Measurements from ENCODE around the gene TSPAN3.

TSPAN3 gene

DNA sequence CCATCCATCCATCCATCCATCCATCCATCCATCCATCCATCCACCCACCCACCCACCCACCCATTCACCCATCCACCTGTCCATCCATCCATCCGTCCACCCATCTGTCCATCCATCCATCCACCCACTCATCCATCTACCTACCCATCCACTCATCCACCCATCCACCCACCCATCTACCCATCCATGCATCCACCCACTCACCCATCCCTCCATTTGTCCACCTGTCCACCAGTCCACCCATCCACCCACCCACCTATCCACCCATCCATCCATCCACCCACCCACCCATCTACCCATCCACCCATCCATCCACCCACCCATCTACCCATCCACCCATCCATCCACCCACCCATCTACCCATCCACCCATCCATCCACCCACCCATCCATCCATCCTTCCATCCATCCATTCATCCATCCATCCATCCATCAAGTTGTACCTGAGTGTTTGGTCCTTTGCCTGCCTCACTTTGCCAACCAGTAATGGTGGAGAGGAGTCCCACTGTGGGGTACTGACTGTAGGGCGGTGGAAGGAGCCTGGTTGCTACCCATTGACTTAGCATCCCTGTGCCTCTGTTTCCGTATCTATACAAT lies 58.7 kb downstream of the TSPAN3 start:
- no peak overlapping the region for H3K23ac ChIP-seq (ENCODE audit: low read depth, low read length, poor library complexity)
- H3K36me3 ChIP-seq (replicated peaks in 1 of 2; ENCODE audit: control insufficient read depth in 2 of 2, insufficient read depth in 2 of 2, low read length in 2 of 2) = no peaks in the 10 kb centered on the region
- WGBS, 2 donors (ENCODE audit: extremely low coverage in 2 of 2, insufficient read length in 2 of 2, insufficient replicate concordance in 1 of 2) = 100% methylated on average over 1 of the region's 3 CpGs; no CpG with 5 or more reads in 1 of the 2 donors

DNA sequence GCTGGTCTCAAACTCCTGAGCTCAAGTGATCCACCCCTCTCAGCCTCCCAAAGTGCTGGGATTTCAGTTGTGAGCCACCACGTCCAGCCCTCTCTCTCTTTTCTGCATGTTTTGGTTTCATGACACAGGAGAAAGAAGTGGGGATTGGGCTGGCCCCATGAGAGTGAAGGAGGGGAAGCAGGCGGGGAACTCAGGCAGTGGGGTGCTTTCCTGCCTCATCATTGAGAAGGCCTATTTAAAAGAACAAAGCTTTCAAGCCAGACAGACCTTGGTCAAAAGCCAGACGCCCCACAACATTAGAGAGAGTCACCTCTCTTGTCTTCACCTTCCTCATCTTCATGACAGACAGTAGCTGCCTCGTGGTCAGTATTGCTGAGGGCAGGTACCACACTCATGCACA lies 60.1 kb downstream of the TSPAN3 start:
- H2BK120ac ChIP-seq (ENCODE audit: low read depth, low read length) = no peak overlapping the region
- no CpG with 5 or more reads among the region's 4 CpGs for WGBS, 2 donors (ENCODE audit: extremely low coverage in 2 of 2, insufficient read length in 2 of 2, insufficient replicate concordance in 1 of 2)
- no peaks in the 10 kb centered on the region for H3K4me1 ChIP-seq (ENCODE audit: control insufficient read depth in 2 of 2, insufficient read depth in 1 of 2, low read depth in 1 of 2, low read length in 2 of 2)
- H3K27me3 ChIP-seq (ENCODE audit: control insufficient read depth in 3 of 3, insufficient read depth in 3 of 3, low read depth in 1 of 3, low read length in 3 of 3) = peaks cover 0 to 53% (median 2%) of the 10 kb centered on the region in 3 experiments
- H4K8ac ChIP-seq (ENCODE audit: low read depth, low read length) = peak overlapping the region; percentile 92
- no peak overlapping the region for H2AFZ ChIP-seq (ENCODE audit: low read length)
- no peak overlapping the region for H3K4ac ChIP-seq (ENCODE audit: low read length)
- no peak overlapping the region for H2BK12ac ChIP-seq (ENCODE audit: low read length)
- no peak overlapping the region for H3K4me2 ChIP-seq (ENCODE audit: insufficient read depth, low read length, poor library complexity, severe bottlenecking)
- no peak overlapping the region for H3K9ac ChIP-seq (ENCODE audit: low read depth, low read length, poor library complexity)
- H3K36me3 ChIP-seq (replicated peaks in 1 of 2; ENCODE audit: control insufficient read depth in 2 of 2, insufficient read depth in 2 of 2, low read length in 2 of 2) = no peaks in the 10 kb centered on the region
- H3K4me3 ChIP-seq (ENCODE audit: low read length in 2 of 2) = no peak overlapping the region
- H3K23ac ChIP-seq (ENCODE audit: low read depth, low read length, poor library complexity) = no peak overlapping the region
- no peak overlapping the region for H2BK15ac ChIP-seq (ENCODE audit: low read length)
- no peak overlapping the region for H2AK5ac ChIP-seq (ENCODE audit: low read depth, low read length)
- peak overlapping the region; percentile 38 for H3K18ac ChIP-seq (ENCODE audit: low read length)
- DNase-seq (ENCODE audit: low spot score) = no peak
- H3K79me1 ChIP-seq (ENCODE audit: low read depth, low read length) = no peaks in the 10 kb centered on the region
- peaks cover 0 to 2% of the 10 kb centered on the region in 2 donors for H3K9me3 ChIP-seq (replicated peaks in 1 of 2; ENCODE audit: control insufficient read depth in 2 of 2, insufficient read depth in 1 of 2, low read depth in 1 of 2, low read length in 2 of 2)
- H3K27ac ChIP-seq (replicated peaks; ENCODE audit: low read length) = no peak overlapping the region
- H4K91ac ChIP-seq (ENCODE audit: low read depth, low read length, poor library complexity) = no peak overlapping the region
- H2BK5ac ChIP-seq (ENCODE audit: low read length) = no peak overlapping the region
- H3K14ac ChIP-seq (ENCODE audit: low read length) = no peak overlapping the region

More for the DNA sequence above, 58.7 kb downstream of the TSPAN3 start:
- H3K18ac ChIP-seq (ENCODE audit: low read length) = no peak overlapping the region
- H2BK5ac ChIP-seq (ENCODE audit: low read length) = no peak overlapping the region
- H4K8ac ChIP-seq (ENCODE audit: low read depth, low read length) = no peak overlapping the region
- no peak overlapping the region for H2BK12ac ChIP-seq (ENCODE audit: low read length)
- H2BK120ac ChIP-seq (ENCODE audit: low read depth, low read length) = no peak overlapping the region
- H3K9me3 ChIP-seq (replicated peaks in 1 of 2; ENCODE audit: control insufficient read depth in 2 of 2, insufficient read depth in 1 of 2, low read depth in 1 of 2, low read length in 2 of 2) = peaks cover 0 to 2% of the 10 kb centered on the region in 2 donors
- no peak overlapping the region for H3K9ac ChIP-seq (ENCODE audit: low read depth, low read length, poor library complexity)
- H3K14ac ChIP-seq (ENCODE audit: low read length) = no peak overlapping the region
- no peak overlapping the region for H3K27ac ChIP-seq (replicated peaks; ENCODE audit: low read length)
- H2AK5ac ChIP-seq (ENCODE audit: low read depth, low read length) = no peak overlapping the region
- H3K79me1 ChIP-seq (ENCODE audit: low read depth, low read length) = no peaks in the 10 kb centered on the region
- H3K27me3 ChIP-seq (ENCODE audit: control insufficient read depth in 3 of 3, insufficient read depth in 3 of 3, low read depth in 1 of 3, low read length in 3 of 3) = peaks cover 0 to 65% (median 3%) of the 10 kb centered on the region in 3 experiments
- no peak for DNase-seq (ENCODE audit: low spot score)
- H2AFZ ChIP-seq (ENCODE audit: low read length) = no peak overlapping the region
- no peak overlapping the region for H3K4me3 ChIP-seq (ENCODE audit: low read length in 2 of 2)
- no peaks in the 10 kb centered on the region for H3K4me1 ChIP-seq (ENCODE audit: control insufficient read depth in 2 of 2, insufficient read depth in 1 of 2, low read depth in 1 of 2, low read length in 2 of 2)
- H2BK15ac ChIP-seq (ENCODE audit: low read length) = no peak overlapping the region
- H4K91ac ChIP-seq (ENCODE audit: low read depth, low read length, poor library complexity) = no peak overlapping the region
- H3K4me2 ChIP-seq (ENCODE audit: insufficient read depth, low read length, poor library complexity, severe bottlenecking) = no peak overlapping the region
- no peak overlapping the region for H3K4ac ChIP-seq (ENCODE audit: low read length)

DNA sequence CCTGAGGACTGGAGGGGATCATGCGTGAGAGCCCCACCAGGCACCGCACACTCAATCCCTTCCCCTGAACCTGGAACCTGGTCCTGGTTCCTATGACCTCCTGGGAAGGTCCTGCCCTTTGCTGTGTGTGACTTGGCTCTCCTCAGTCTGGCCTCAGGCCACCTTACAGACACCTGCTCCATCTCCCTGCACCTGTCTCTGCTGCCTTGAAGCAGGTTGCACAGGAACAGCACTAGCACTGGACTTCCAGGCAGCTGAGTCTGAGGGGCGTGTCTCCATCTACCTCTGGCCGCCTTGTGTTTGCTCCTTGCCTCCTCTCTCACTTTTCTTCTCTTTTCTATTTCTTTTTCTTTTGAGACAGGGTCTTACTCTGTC lies 60.6 kb downstream of the TSPAN3 start:
- Histone ChIP-seq H3K4me2 (ENCODE audit: insufficient read depth, low read length, poor library complexity, severe bottlenecking) (no peak overlapping the region), H2AK5ac (ENCODE audit: low read depth, low read length) (no peak overlapping the region), H3K4me1 (ENCODE audit: control insufficient read depth in 2 of 2, insufficient read depth in 1 of 2, low read depth in 1 of 2, low read length in 2 of 2) (no peaks in the 10 kb centered on the region), H2BK5ac (ENCODE audit: low read length) (no peak overlapping the region), H4K91ac (ENCODE audit: low read depth, low read length, poor library complexity) (no peak overlapping the region), H3K23ac (ENCODE audit: low read depth, low read length, poor library complexity) (peak overlapping the region; percentile 71), H2BK120ac (ENCODE audit: low read depth, low read length) (peak overlapping the region; percentile 2), H3K14ac (ENCODE audit: low read length) (peak overlapping the region; percentile 86), H2BK12ac (ENCODE audit: low read length) (no peak overlapping the region), H3K4ac (ENCODE audit: low read length) (no peak overlapping the region), H3K18ac (ENCODE audit: low read length) (no peak overlapping the region), H2AFZ (ENCODE audit: low read length) (no peak overlapping the region), H3K27me3 (ENCODE audit: control insufficient read depth in 3 of 3, insufficient read depth in 3 of 3, low read depth in 1 of 3, low read length in 3 of 3) (peaks cover 0 to 48% (median 0%) of the 10 kb centered on the region in 3 experiments), H3K4me3 (ENCODE audit: low read length in 2 of 2) (no peak overlapping the region), H3K36me3 (replicated peaks in 1 of 2; ENCODE audit: control insufficient read depth in 2 of 2, insufficient read depth in 2 of 2, low read length in 2 of 2) (no peaks in the 10 kb centered on the region), H3K79me1 (ENCODE audit: low read depth, low read length) (no peaks in the 10 kb centered on the region), H3K27ac (replicated peaks; ENCODE audit: low read length) (no peak overlapping the region), H3K9me3 (replicated peaks in 1 of 2; ENCODE audit: control insufficient read depth in 2 of 2, insufficient read depth in 1 of 2, low read depth in 1 of 2, low read length in 2 of 2) (peaks cover 0 to 2% of the 10 kb centered on the region in 2 donors), H2BK15ac (ENCODE audit: low read length) (peak overlapping the region; percentile 69), H3K9ac (ENCODE audit: low read depth, low read length, poor library complexity) (peak overlapping the region; percentile 16), H4K8ac (ENCODE audit: low read depth, low read length) (no peak overlapping the region)
- no peak for DNase-seq (ENCODE audit: low spot score)
- WGBS, 2 donors (ENCODE audit: extremely low coverage in 2 of 2, insufficient read length in 2 of 2, insufficient replicate concordance in 1 of 2) = no CpG with 5 or more reads among the region's 4 CpGs

DNA sequence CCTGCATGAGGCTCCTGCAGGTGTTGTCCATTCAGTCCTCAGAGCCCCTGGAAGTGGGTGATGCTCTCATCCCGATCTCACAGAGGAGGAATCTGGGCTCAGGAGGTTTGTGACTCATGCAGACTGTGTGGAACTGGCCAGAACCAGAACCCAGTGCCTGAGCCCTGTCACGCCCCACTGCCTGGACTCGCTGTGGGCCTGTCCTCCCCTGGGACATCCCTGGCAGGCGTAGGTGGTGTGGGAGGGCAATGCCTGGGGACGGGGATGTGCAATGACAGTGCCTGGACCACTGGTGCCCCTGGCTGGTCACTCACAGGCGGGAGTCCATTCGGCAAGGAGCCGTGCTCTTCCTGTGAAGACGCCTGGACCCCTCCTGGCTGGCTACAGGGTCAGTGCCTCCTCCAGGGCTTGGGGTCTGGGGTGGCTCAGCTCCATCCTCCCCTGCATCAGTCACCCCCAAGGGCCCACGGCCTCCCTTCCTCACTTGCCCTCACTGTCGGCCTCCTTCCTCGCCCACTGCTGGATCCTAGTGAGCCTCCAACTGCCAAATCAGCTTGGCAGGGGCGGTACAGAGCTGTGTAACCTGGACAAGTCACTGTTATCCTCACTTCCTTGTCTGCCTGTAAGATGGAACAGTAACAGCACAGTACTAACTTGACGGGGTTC lies 61.1 kb downstream of the TSPAN3 start:
- Histone ChIP-seq H4K8ac (ENCODE audit: low read depth, low read length) (no peak overlapping the region), H3K14ac (ENCODE audit: low read length) (peak overlapping the region; percentile 95), H2BK5ac (ENCODE audit: low read length) (no peak overlapping the region), H3K18ac (ENCODE audit: low read length) (peak overlapping the region; percentile 88), H2BK15ac (ENCODE audit: low read length) (peak overlapping the region; percentile 69), H2BK12ac (ENCODE audit: low read length) (peak overlapping the region; percentile 81), H3K36me3 (replicated peaks in 1 of 2; ENCODE audit: control insufficient read depth in 2 of 2, insufficient read depth in 2 of 2, low read length in 2 of 2) (no peaks in the 10 kb centered on the region), H3K4me3 (ENCODE audit: low read length in 2 of 2) (no peak overlapping the region), H3K4me2 (ENCODE audit: insufficient read depth, low read length, poor library complexity, severe bottlenecking) (no peak overlapping the region), H3K79me1 (ENCODE audit: low read depth, low read length) (no peaks in the 10 kb centered on the region), H3K9ac (ENCODE audit: low read depth, low read length, poor library complexity) (no peak overlapping the region), H3K27me3 (ENCODE audit: control insufficient read depth in 3 of 3, insufficient read depth in 3 of 3, low read depth in 1 of 3, low read length in 3 of 3) (peaks cover 0 to 43% (median 0%) of the 10 kb centered on the region in 3 experiments), H4K91ac (ENCODE audit: low read depth, low read length, poor library complexity) (no peak overlapping the region), H3K27ac (replicated peaks; ENCODE audit: low read length) (no peak overlapping the region), H2BK120ac (ENCODE audit: low read depth, low read length) (peak overlapping the region; percentile 2), H2AFZ (ENCODE audit: low read length) (no peak overlapping the region), H3K4me1 (ENCODE audit: control insufficient read depth in 2 of 2, insufficient read depth in 1 of 2, low read depth in 1 of 2, low read length in 2 of 2) (no peaks in the 10 kb centered on the region), H2AK5ac (ENCODE audit: low read depth, low read length) (peak overlapping the region; percentile 92), H3K23ac (ENCODE audit: low read depth, low read length, poor library complexity) (peak overlapping the region; percentile 71), H3K9me3 (replicated peaks in 1 of 2; ENCODE audit: control insufficient read depth in 2 of 2, insufficient read depth in 1 of 2, low read depth in 1 of 2, low read length in 2 of 2) (peaks cover 0 to 2% of the 10 kb centered on the region in 2 donors), H3K4ac (ENCODE audit: low read length) (peak overlapping the region; percentile 9)
- DNase-seq (ENCODE audit: low spot score) = no peak
- no CpG with 5 or more reads among the region's 14 CpGs for WGBS, 2 donors (ENCODE audit: extremely low coverage in 2 of 2, insufficient read length in 2 of 2, insufficient replicate concordance in 1 of 2)

All from neuronal stem cell (in vitro differentiated cells).